Upper lobe of left lung (tissue), 6 donors: ENCODE data around the gene MAGI2. TPM values are rescaled to one million over a fixed set of nuclear protein-coding genes. Genes with fewer than 3 reads are reported as not detected.

ENCODE experiments used
- ATAC-seq, 2 donors: fragments of 200-7000 bp; cut with Tn5 transposase; one replicate each; pipeline ENCODE4 v1.9.1; 2022; ENCODE audit warnings: mild to moderate bottlenecking in 2 of 2, moderate library complexity in 2 of 2; ENCODE audit not compliant: low FRiP score in 2 of 2
- DNase-seq, 2 donors: peaks; one replicate each; pipeline ENCODE4 v3.0.0-alpha.2; 2019 to 2020
- H3K27ac ChIP-seq, 4 donors: fragments of 200-600 bp; sonication (generic); one replicate each; pipeline ENCODE4 v1.5.1; 2016 to 2019
- H3K27me3 ChIP-seq, 4 donors: fragments of 200-600 bp; sonication (generic); one replicate each; pipeline ENCODE4 v1.5.1; 2017 to 2019
- H3K36me3 ChIP-seq, 4 donors: fragments of 200-600 bp; sonication (generic); one replicate each; pipeline ENCODE4 v1.5.1; 2016 to 2019
- H3K4me1 ChIP-seq, 4 donors: fragments of 200-600 bp; sonication (generic); one replicate each; pipeline ENCODE4 v1.5.1; 2018 to 2019
- H3K4me3 ChIP-seq, 4 donors: fragments of 200-600 bp; sonication (generic); one replicate each; pipeline ENCODE4 v1.5.1; 2017 to 2019; ENCODE audit warnings: mild to moderate bottlenecking in 2 of 4, moderate library complexity in 1 of 4
- H3K9me3 ChIP-seq, 4 donors: fragments of 200-600 bp; sonication (generic); one replicate each; pipeline ENCODE4 v1.5.1; 2018 to 2019
- CTCF ChIP-seq, 6 experiments: fragments of 450-650 bp in 4 of 6; fragments of 200-600 bp in 2 of 6; sonication (generic) in 2 of 6; IDR thresholded peaks; one replicate each; pipeline ENCODE4 v1.5.1; 2016 to 2019; ENCODE audit warnings: antibody characterized with exemption in 6 of 6
- EP300 ChIP-seq, 4 donors: sonication (generic); formaldehyde crosslinking; IDR thresholded peaks; one replicate each; pipeline ENCODE4 v1.5.1; 2017; ENCODE audit warnings: antibody characterized with exemption in 4 of 4, control low read depth in 2 of 4
- POLR2A ChIP-seq, 4 donors: fragments of 450-650 bp; IDR thresholded peaks; one replicate each; pipeline ENCODE4 v1.5.1; 2016 to 2017; ENCODE audit warnings: antibody characterized with exemption in 4 of 4, mild to moderate bottlenecking in 2 of 4
- POLR2AphosphoS5 ChIP-seq, 2 donors: sonication (generic); formaldehyde crosslinking; IDR thresholded peaks; one replicate each; pipeline ENCODE4 v1.5.1; 2017; ENCODE audit warnings: antibody characterized with exemption in 2 of 2
- WGBS, 2 donors: methylation state at CpG; one replicate each; pipeline ENCODE4 v1.1.5; 2017 to 2018; 5-methylcytosine and 5-hydroxymethylcytosine counted together
- total RNA-seq, 6 donors: library from RNA; depleted of rRNA in 4 of 6; stranded (reverse); fragments of >200 nt in 4 of 6; gene quantifications; one replicate each; pipeline versions ENCODE4 v1.1.0 to v1.2.1, GENCODE V29; 2016 to 2021
- donor health status: DM: no; HTN: no; CAD: no; lungs with moderate emphysema.
- donor health status: DM: no; HTN: yes; CAD: no; lungs with severe emphysema.

MAGI2 gene
- total RNA-seq, 6 donors from 2014 or later = 7.9 to 84.9 (median 11.8) TPM

DNA sequence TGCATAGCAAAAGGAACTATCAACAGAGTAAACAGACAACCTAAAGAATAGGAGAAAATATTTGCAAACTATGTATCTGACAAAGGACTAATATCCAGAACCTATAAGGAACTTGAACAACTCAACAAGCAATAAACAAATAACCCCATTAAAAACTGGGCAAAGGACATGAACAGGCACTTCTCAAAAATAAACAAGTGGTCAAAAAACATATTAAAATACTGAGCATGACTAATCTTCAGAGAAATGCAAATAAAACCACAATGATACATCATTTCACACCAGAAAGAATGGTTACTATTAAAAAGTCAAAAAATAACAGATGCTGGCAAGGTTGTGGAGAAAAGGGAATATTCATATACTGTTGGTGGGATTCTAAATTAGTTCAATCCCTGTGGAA, 17.1 kb downstream of the MAGI2 start:
- Histone ChIP-seq H3K27ac (no peak overlapping the region), H3K4me3 (no peak overlapping the region), H3K9me3 (no peaks in the 10 kb centered on the region), H3K27me3 (no peaks in the 10 kb centered on the region), H3K36me3 (no peaks in the 10 kb centered on the region), H3K4me1 (no peaks in the 10 kb centered on the region)
- no peak for ATAC-seq
- no peak for TF ChIP-seq CTCF (IDR thresholded peaks at IDR 0.05)
- TF ChIP-seq POLR2A (IDR thresholded peaks at IDR 0.05) = no peak
- TF ChIP-seq POLR2AphosphoS5 (IDR thresholded peaks at IDR 0.05) = no peak
- no peak for TF ChIP-seq EP300 (IDR thresholded peaks at IDR 0.05)
- no peak for DNase-seq

DNA sequence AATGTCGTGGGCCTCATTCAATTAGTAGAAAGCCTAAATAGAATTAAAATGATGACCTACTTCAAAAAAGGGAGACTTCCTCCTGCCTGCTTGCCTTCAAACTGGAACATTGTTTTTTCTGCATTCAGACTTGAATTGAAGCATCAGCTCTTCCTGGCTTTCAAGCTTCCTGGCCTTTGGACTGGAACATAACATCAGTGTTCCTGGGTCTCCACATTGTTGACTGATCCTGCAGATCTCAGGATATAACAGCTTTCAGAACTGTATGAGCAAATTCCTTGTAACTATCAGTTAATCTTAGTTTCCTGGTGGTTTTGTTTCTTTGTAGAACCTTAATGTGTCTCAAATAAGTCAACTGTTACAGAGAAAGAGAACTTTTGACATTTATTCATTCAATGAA, 18.6 kb downstream of the MAGI2 start:
- ATAC-seq (no peak), DNase-seq (no peak)
- no peaks in the 10 kb centered on the region for H3K9me3 ChIP-seq
- no peaks in the 10 kb centered on the region for H3K4me1 ChIP-seq
- TF ChIP-seq POLR2AphosphoS5 (IDR thresholded peaks at IDR 0.05) (no peak), POLR2A (IDR thresholded peaks at IDR 0.05) (no peak), CTCF (IDR thresholded peaks at IDR 0.05) (no peak), EP300 (IDR thresholded peaks at IDR 0.05) (no peak)
- H3K27me3 ChIP-seq = no peaks in the 10 kb centered on the region
- 0 to 57% methylated on average over 1 of the region's 1 CpG for WGBS, 2 donors
- no peaks in the 10 kb centered on the region for H3K36me3 ChIP-seq
- no peak overlapping the region for H3K27ac ChIP-seq
- no peak overlapping the region for H3K4me3 ChIP-seq

- H3K9me3 ChIP-seq = no peaks in the 10 kb centered on the region
- no peaks in the 10 kb centered on the region for H3K4me1 ChIP-seq
- no peak overlapping the region for H3K27ac ChIP-seq
- H3K4me3 ChIP-seq = no peak overlapping the region
- DNase-seq = no peak
- WGBS, 2 donors = 89 to 100% methylated on average over 1 of the region's 1 CpG
- H3K36me3 ChIP-seq = no peaks in the 10 kb centered on the region
- no peaks in the 10 kb centered on the region for H3K27me3 ChIP-seq
- TF ChIP-seq POLR2AphosphoS5 (IDR thresholded peaks at IDR 0.05) (no peak), POLR2A (IDR thresholded peaks at IDR 0.05) (no peak), CTCF (IDR thresholded peaks at IDR 0.05) (no peak), EP300 (IDR thresholded peaks at IDR 0.05) (no peak)
- no peak for ATAC-seq
Measured at GRCh38 chr7:79434098-79434497, 19.4 kb downstream of the MAGI2 start.

DNA sequence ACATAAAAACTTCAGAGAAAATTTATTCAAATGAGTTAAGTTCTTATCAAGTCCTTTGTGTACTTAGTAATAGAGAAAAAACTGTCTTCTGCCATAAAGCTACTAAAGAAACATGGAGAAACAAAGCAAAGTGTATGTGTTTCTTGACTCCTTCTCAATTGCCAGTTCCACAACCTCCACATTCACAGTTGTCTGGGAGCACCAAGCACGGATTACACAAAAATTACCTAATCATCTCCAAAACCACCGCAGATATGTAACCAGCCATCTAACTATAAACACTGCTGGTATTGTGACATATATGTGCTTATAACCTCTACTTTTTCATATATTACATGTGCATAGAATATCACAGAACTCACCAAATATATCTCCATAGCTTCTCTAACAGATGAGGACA, 23.1 kb downstream of the MAGI2 start:
- Histone ChIP-seq H3K27ac (no peak overlapping the region), H3K27me3 (no peaks in the 10 kb centered on the region), H3K4me3 (no peak overlapping the region), H3K36me3 (no peaks in the 10 kb centered on the region), H3K9me3 (no peaks in the 10 kb centered on the region), H3K4me1 (no peaks in the 10 kb centered on the region)
- 89% methylated on average over 2 of the region's 2 CpGs for WGBS, 2 donors
- ATAC-seq = no peak
- no peak for DNase-seq
- no peak for TF ChIP-seq POLR2A (IDR thresholded peaks at IDR 0.05)
- no peak for TF ChIP-seq EP300 (IDR thresholded peaks at IDR 0.05)
- TF ChIP-seq POLR2AphosphoS5 (IDR thresholded peaks at IDR 0.05) = no peak
- TF ChIP-seq CTCF (IDR thresholded peaks at IDR 0.05) = no peak

DNA sequence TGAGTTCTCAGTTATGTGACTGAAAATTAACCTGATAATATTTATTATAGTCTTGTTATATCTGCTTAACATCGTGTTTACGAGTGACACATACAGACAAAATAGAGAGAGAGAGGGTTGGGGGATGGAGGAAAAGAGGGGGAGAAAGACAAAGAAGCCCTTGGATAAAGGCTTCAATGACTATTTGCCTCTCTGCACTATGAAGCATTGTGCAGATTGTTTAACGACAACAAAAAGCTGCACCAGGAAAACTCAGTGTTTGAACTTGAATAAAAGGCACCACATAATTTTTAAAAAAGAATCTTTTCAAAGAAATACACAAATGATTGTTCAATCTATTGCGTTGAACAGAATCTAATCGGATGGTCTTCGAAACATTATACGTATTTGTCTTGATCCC, 27.8 kb downstream of the MAGI2 start:
- ATAC-seq (no peak), DNase-seq (no peak)
- no peaks in the 10 kb centered on the region for H3K9me3 ChIP-seq
- H3K4me1 ChIP-seq = no peaks in the 10 kb centered on the region
- WGBS, 2 donors = 81 to 87% methylated on average over 7 of the region's 7 CpGs
- no peak overlapping the region for H3K27ac ChIP-seq
- no peaks in the 10 kb centered on the region for H3K27me3 ChIP-seq
- no peak overlapping the region for H3K4me3 ChIP-seq
- no peaks in the 10 kb centered on the region for H3K36me3 ChIP-seq
- TF ChIP-seq POLR2A (IDR thresholded peaks at IDR 0.05) (no peak), CTCF (IDR thresholded peaks at IDR 0.05) (no peak), POLR2AphosphoS5 (IDR thresholded peaks at IDR 0.05) (no peak), EP300 (IDR thresholded peaks at IDR 0.05) (no peak)
